Activated T-cell treated with anti-CD3 and anti-CD28 coated beads, Interleukin-2, amount 50 U/mL, for 4 hours (primary cell): Measurements from ENCODE around the gene C18orf32. TPM values are rescaled to one million over a fixed set of nuclear protein-coding genes. Genes with fewer than 3 reads are reported as not detected.
A peak's percentile ranks its signal among the peaks of the same experiment; 100 is the strongest.
"Not testable (repeated sequence)": the region's sequence is repeated elsewhere in the genome, so short reads cannot be mapped to it uniquely, and the experiment has no call there.

Source experiments
- ATAC-seq, 2 donors: fragments of 200-7000 bp; cut with Tn5 transposase; one replicate each; pipeline ENCODE4 v1.10.0; 2021
- DNase-seq: peaks from one replicate; pipeline ENCODE4 v3.0.0-alpha.2; 2020
- H3K27me3 Mint-ChIP-seq: one replicate; pipeline ENCODE4 v1.8.0; 2021; ENCODE audit warnings: low read depth, mixed read lengths
- H3K36me3 Mint-ChIP-seq: one replicate; pipeline ENCODE4 v1.8.0; 2022; ENCODE audit warnings: mixed read lengths; ENCODE audit not compliant: insufficient read depth
- H3K4me1 Mint-ChIP-seq: one replicate; pipeline ENCODE4 v1.8.0; 2021; ENCODE audit warnings: low read depth, mixed read lengths
- H3K4me3 Mint-ChIP-seq: one replicate; pipeline ENCODE4 v1.8.0; 2021; ENCODE audit warnings: mild to moderate bottlenecking, moderate library complexity, mixed read lengths
- H3K9me3 Mint-ChIP-seq: one replicate; pipeline ENCODE4 v1.8.0; 2021; ENCODE audit warnings: mixed read lengths
- total RNA-seq, 3 donors: library from RNA; stranded (reverse); gene quantifications; one replicate each; pipeline ENCODE4 v1.2.1, GENCODE V29; 2021

Gene C18orf32
- total RNA-seq, 3 donors from 2014 or later = 33.0 to 43.7 (median 42.3) TPM

GRCh38 chr18:49515516-49515915 is 28.5 kb upstream of the C18orf32 start:
- no peak for ATAC-seq
- Mint-ChIP-seq H3K27me3 (peaks cover 4% of the 10 kb centered on the region), H3K4me1 (no peaks in the 10 kb centered on the region), H3K4me3 (no peak overlapping the region), H3K9me3 (no peaks in the 10 kb centered on the region), H3K36me3 (no peaks in the 10 kb centered on the region)
- DNase-seq = no peak

GRCh38 chr18:49515003-49515402 is 28.0 kb upstream of the C18orf32 start:
- DNase-seq, ATAC-seq, H3K9me3 Mint-ChIP-seq, H3K27me3 Mint-ChIP-seq, H3K4me3 Mint-ChIP-seq, H3K36me3 Mint-ChIP-seq, H3K4me1 Mint-ChIP-seq: not testable (repeated sequence)

- Mint-ChIP-seq H3K36me3 (no peaks in the 10 kb centered on the region), H3K9me3 (no peaks in the 10 kb centered on the region), H3K27me3 (peaks cover 4% of the 10 kb centered on the region), H3K4me3 (no peak overlapping the region), H3K4me1 (no peaks in the 10 kb centered on the region)
- DNase-seq = no peak
- ATAC-seq = no peak
These were observed 27.5 kb upstream of the C18orf32 start for GRCh38 chr18:49514577-49514976.

GRCh38 chr18:49512876-49513275 is 25.8 kb upstream of the C18orf32 start:
- H3K9me3 Mint-ChIP-seq, H3K36me3 Mint-ChIP-seq, H3K4me3 Mint-ChIP-seq, DNase-seq, ATAC-seq, H3K4me1 Mint-ChIP-seq: not testable (repeated sequence)
- peaks cover 11% of the 10 kb centered on the region for H3K27me3 Mint-ChIP-seq

GRCh38 chr18:49510393-49511115 is 23.5 kb upstream of the C18orf32 start:
- Mint-ChIP-seq H3K9me3 (no peaks in the 10 kb centered on the region), H3K4me3 (no peak overlapping the region), H3K36me3 (no peaks in the 10 kb centered on the region), H3K4me1 (no peaks in the 10 kb centered on the region), H3K27me3 (peaks cover 13% of the 10 kb centered on the region)
- ATAC-seq = peak; percentile 60 to 71
- peak; percentile 46 for DNase-seq

GRCh38 chr18:49506438-49506837 is 19.4 kb upstream of the C18orf32 start:
- peaks cover 19% of the 10 kb centered on the region for H3K27me3 Mint-ChIP-seq
- not testable (repeated sequence) for H3K4me1 Mint-ChIP-seq, H3K4me3 Mint-ChIP-seq, DNase-seq, ATAC-seq, H3K9me3 Mint-ChIP-seq, H3K36me3 Mint-ChIP-seq

- no peak overlapping the region for H3K4me3 Mint-ChIP-seq
- DNase-seq = no peak
These were observed 16.9 kb upstream of the C18orf32 start for GRCh38 chr18:49503931-49504330.

GRCh38 chr18:49500201-49500921 is 13.3 kb upstream of the C18orf32 start:
- DNase-seq (no peak), ATAC-seq (no peak)
- H3K27me3 Mint-ChIP-seq = peaks cover 17% of the 10 kb centered on the region
- no peak overlapping the region for H3K4me3 Mint-ChIP-seq
- H3K36me3 Mint-ChIP-seq = no peaks in the 10 kb centered on the region
- no peaks in the 10 kb centered on the region for H3K9me3 Mint-ChIP-seq
- no peaks in the 10 kb centered on the region for H3K4me1 Mint-ChIP-seq

More at GRCh38 chr18:49503931-49504330, 16.9 kb upstream of the C18orf32 start:
- ATAC-seq = no peak
- H3K36me3 Mint-ChIP-seq = no peaks in the 10 kb centered on the region
- peaks cover 26% of the 10 kb centered on the region for H3K27me3 Mint-ChIP-seq
- no peaks in the 10 kb centered on the region for H3K9me3 Mint-ChIP-seq
- no peaks in the 10 kb centered on the region for H3K4me1 Mint-ChIP-seq

GRCh38 chr18:49499046-49499637 is 12.1 kb upstream of the C18orf32 start:
- Mint-ChIP-seq H3K27me3 (peaks cover 17% of the 10 kb centered on the region), H3K4me3 (no peak overlapping the region), H3K9me3 (no peaks in the 10 kb centered on the region), H3K4me1 (no peaks in the 10 kb centered on the region), H3K36me3 (no peaks in the 10 kb centered on the region)
- DNase-seq (no peak), ATAC-seq (no peak)

GRCh38 chr18:49495480-49495879 is 8.4 kb upstream of the C18orf32 start:
- no peak overlapping the region for H3K4me3 Mint-ChIP-seq
- ATAC-seq = no peak
- H3K27me3 Mint-ChIP-seq = peaks cover 8% of the 10 kb centered on the region
- H3K4me1 Mint-ChIP-seq = peaks cover 14% of the 10 kb centered on the region
- DNase-seq = no peak
- H3K9me3 Mint-ChIP-seq = no peaks in the 10 kb centered on the region
- peaks cover 14% of the 10 kb centered on the region for H3K36me3 Mint-ChIP-seq

GRCh38 chr18:49495076-49495475 is 8.0 kb upstream of the C18orf32 start:
- Mint-ChIP-seq H3K4me1 (peaks cover 18% of the 10 kb centered on the region), H3K36me3 (peaks cover 18% of the 10 kb centered on the region), H3K27me3 (peaks cover 4% of the 10 kb centered on the region), H3K4me3 (no peak overlapping the region), H3K9me3 (no peaks in the 10 kb centered on the region)
- ATAC-seq = no peak
- DNase-seq = no peak

- Mint-ChIP-seq H3K36me3 (peaks cover 23% of the 10 kb centered on the region), H3K27me3 (peaks cover 3% of the 10 kb centered on the region), H3K4me3 (no peak overlapping the region), H3K9me3 (no peaks in the 10 kb centered on the region), H3K4me1 (peaks cover 22% of the 10 kb centered on the region)
- ATAC-seq (no peak), DNase-seq (no peak)
These were observed 7.6 kb upstream of the C18orf32 start for GRCh38 chr18:49494660-49495059.

- DNase-seq (no peak), ATAC-seq (no peak)
- peak overlapping the region; percentile 90 for H3K4me3 Mint-ChIP-seq
- peaks cover 39% of the 10 kb centered on the region for H3K36me3 Mint-ChIP-seq
- peaks cover 40% of the 10 kb centered on the region for H3K4me1 Mint-ChIP-seq
- no peaks in the 10 kb centered on the region for H3K9me3 Mint-ChIP-seq
- no peaks in the 10 kb centered on the region for H3K27me3 Mint-ChIP-seq
These were observed 5.6 kb upstream of the C18orf32 start for GRCh38 chr18:49492694-49493033.

GRCh38 chr18:49491857-49492693 is 5.0 kb upstream of the C18orf32 start, which contains the start of gene RPL17:
RPL17 (minus strand) TSS chr18:49492465.
- peak within 1 kb of the TSS; percentile 90 for H3K4me3 Mint-ChIP-seq
- H3K27me3 Mint-ChIP-seq = no peaks in the 10 kb centered on the region
- peaks cover 45% of the 10 kb centered on the region for H3K4me1 Mint-ChIP-seq
- ATAC-seq = peak; percentile 87 to 88
- H3K9me3 Mint-ChIP-seq = no peaks in the 10 kb centered on the region
- DNase-seq = peak; percentile 81
- H3K36me3 Mint-ChIP-seq = peaks cover 42% of the 10 kb centered on the region
